H1 (cell line): ENCODE data around the gene PAQR4. TPM values are rescaled to one million over a fixed set of nuclear protein-coding genes. Genes with fewer than 3 reads are reported as not detected.

Source experiments
- BCL11A ChIP-seq, 2 experiments: IDR thresholded peaks; one replicate each; pipeline ENCODE4 v1.6.1; 2011; ENCODE audit warnings: low read depth in 2 of 2, low read length in 2 of 2, mild to moderate bottlenecking in 2 of 2
- BRCA1 ChIP-seq: IDR thresholded peaks from 2 replicates; pipeline ENCODE4 v1.6.1; 2012; ENCODE audit warnings: low read depth, low read length, improper control_type of control experiment
- CBX8 ChIP-seq: fragments of 300-800, 300-1000 bp; sonication (generic); IDR thresholded peaks from 2 replicates; pipeline ENCODE4 v1.7.1; 2016; ENCODE audit warnings: low read depth, low read length, borderline replicate concordance
- CREB1 ChIP-seq: IDR thresholded peaks from 2 replicates; pipeline ENCODE4 v1.6.1; 2012; ENCODE audit warnings: inconsistent platforms
- GTF2F1 ChIP-seq: IDR thresholded peaks from 2 replicates; pipeline ENCODE4 v1.6.1; 2012; ENCODE audit warnings: low read depth, low read length, improper control_type of control experiment, borderline replicate concordance
- POLR2AphosphoS5 ChIP-seq: IDR thresholded peaks from 2 replicates; pipeline ENCODE4 v1.6.1; 2011; ENCODE audit warnings: low read depth, low read length
- POU5F1 ChIP-seq: IDR thresholded peaks from 2 replicates; pipeline ENCODE4 v1.6.1; 2011; ENCODE audit warnings: low read depth, mild to moderate bottlenecking, low read length, moderate library complexity
- RAD21 ChIP-seq, 2 experiments: IDR thresholded peaks in 1 of 2; conservative IDR thresholded peaks in 1 of 2; 2 replicates each; pipeline ENCODE4 v1.6.1; 2011; ENCODE audit warnings: low read depth in 2 of 2, low read length in 2 of 2, improper control_type of control experiment in 1 of 2, inconsistent platforms in 1 of 2, mild to moderate bottlenecking in 1 of 2, moderate library complexity in 1 of 2
- RFX5 ChIP-seq: IDR thresholded peaks from 2 replicates; pipeline ENCODE4 v1.6.1; 2011; ENCODE audit warnings: low read depth, low read length, improper control_type of control experiment, borderline replicate concordance
- RXRA ChIP-seq: IDR thresholded peaks from 2 replicates; pipeline ENCODE4 v1.6.1; 2011; ENCODE audit warnings: low read depth, mild to moderate bottlenecking, low read length, moderate library complexity; ENCODE audit not compliant: insufficient read depth
- SIRT6 ChIP-seq: IDR thresholded peaks from one replicate; pipeline ENCODE4 v1.7.1; 2012; ENCODE audit warnings: low read length, inconsistent platforms
- SP4 ChIP-seq: IDR thresholded peaks from 2 replicates; pipeline ENCODE4 v1.6.1; 2012; ENCODE audit warnings: low read length, inconsistent platforms
- TAF7 ChIP-seq: optimal IDR thresholded peaks from 2 replicates; pipeline ENCODE3; 2011; ENCODE audit warnings: low read depth, mild to moderate bottlenecking, inconsistent platforms, low read length, moderate library complexity, borderline replicate concordance
- TCF12 ChIP-seq: IDR thresholded peaks from 2 replicates; pipeline ENCODE4 v1.6.1; 2011; ENCODE audit warnings: low read depth, mild to moderate bottlenecking, low read length
- TEAD4 ChIP-seq: IDR thresholded peaks from 2 replicates; pipeline ENCODE4 v1.6.1; 2012; ENCODE audit warnings: low read depth, low read length, inconsistent platforms, mixed read lengths
- polyA plus RNA-seq, 7 experiments: library from polyadenylated mRNA; depleted of rRNA in 3 of 7; stranded (reverse) in 5 of 7; unstranded in 2 of 7; fragments of >200 nt in 5 of 7; fragments of 200-250 nt in 2 of 7; gene quantifications; 1 replicate in 5 of 7; 2 replicates in 1 of 7; 4 replicates in 1 of 7; pipeline versions ENCODE4 v1.2.1 to v1.2.3, GENCODE V29; 2011 to 2013; ENCODE audit warnings: missing spikeins in 2 of 7, mixed read lengths in 2 of 7
- total RNA-seq: library from RNA; stranded (reverse); fragmentation: NEBNext Ultra II Directional; extraction: Animal tissue kit (Norgen Biotek cat#: 25700); gene quantifications from 2 replicates; pipeline ENCODE4 v1.2.1, GENCODE V29; 2021
- TF ChIP-seq, protein P1 (sequence below): IDR thresholded peaks from 2 replicates; pipeline ENCODE4 v1.6.1; 2012; ENCODE audit warnings: inconsistent platforms
- TF ChIP-seq, protein P2 (sequence below): IDR thresholded peaks from 2 replicates; pipeline ENCODE4 v1.6.1; 2012; ENCODE audit warnings: low read length, inconsistent platforms

PAQR4 gene
- total and polyA plus RNA-seq, 2 of the 8 experiments (the other 6 are each of a cell fraction or from before 2014, with no cell fraction given): 28.2 to 34.6 TPM

DNA sequence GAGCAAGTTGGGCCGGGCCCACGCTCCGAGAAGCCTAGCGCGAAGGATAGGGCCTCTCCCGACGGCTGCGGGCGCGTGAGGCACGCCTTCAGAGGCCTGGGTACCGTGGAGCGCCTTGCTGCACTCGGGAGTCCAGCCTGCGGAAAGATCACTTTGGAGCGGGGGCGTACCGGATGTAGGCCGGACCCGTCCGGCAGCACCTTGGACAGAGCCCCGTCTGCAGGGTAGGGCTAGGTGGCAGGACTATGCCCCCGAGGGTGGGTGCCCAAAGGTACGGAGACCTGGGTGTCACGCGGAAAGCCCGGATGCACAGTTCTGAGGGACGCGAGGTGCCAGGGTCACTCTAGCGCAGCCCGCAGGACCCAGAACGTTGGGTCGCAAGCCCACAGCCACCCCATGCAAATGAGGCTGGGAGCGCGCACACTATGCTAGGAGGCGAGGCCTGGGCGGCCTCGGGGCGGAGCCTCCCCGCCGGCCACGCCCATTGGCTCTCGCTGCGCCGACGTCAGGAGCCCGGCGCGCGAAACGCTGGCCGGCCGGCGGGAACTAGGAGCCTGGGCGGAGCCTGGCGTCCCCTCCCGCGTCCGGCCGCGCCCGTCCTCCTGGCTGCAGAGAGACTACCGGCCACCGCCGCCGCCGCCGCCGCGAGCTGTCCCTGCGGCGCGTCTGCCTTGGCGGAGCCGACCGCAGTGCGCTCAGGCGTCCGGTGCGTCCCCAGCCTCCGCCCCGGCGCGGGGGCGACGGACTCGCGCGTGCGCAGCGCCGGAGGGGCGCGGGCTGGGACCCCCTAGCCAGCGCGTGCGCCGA is at the start of gene PAQR4 (continued):
- TF ChIP-seq SIRT6: no peak
- TF ChIP-seq TEAD4: no peak
- TF ChIP-seq GTF2F1: no peak
- TF ChIP-seq POLR2AphosphoS5: no peak
- TF ChIP-seq, protein P1, sequence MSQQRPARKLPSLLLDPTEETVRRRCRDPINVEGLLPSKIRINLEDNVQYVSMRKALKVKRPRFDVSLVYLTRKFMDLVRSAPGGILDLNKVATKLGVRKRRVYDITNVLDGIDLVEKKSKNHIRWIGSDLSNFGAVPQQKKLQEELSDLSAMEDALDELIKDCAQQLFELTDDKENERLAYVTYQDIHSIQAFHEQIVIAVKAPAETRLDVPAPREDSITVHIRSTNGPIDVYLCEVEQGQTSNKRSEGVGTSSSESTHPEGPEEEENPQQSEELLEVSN: no peak
- TF ChIP-seq POU5F1: no peak
- TF ChIP-seq CBX8: no peak
- TF ChIP-seq RFX5: no peak
- no peak for TF ChIP-seq TAF7
- TF ChIP-seq RAD21 (IDR thresholded peaks at IDR 0.05 in 1 of 2, conservative IDR thresholded peaks at IDR 0.05 in 1 of 2; ENCODE audit: low read depth in 2 of 2, low read length in 2 of 2): no peak
- no peak; the same call in none of the 2 replicates for TF ChIP-seq SP4
- no peak for TF ChIP-seq TCF12
- TF ChIP-seq BRCA1: no peak
- 0 out of 2 replicates have a peak, but pooled peaks have one; percentile 29 for TF ChIP-seq CREB1
- no peak for TF ChIP-seq BCL11A (IDR thresholded peaks at IDR 0.05; ENCODE audit: low read depth in 2 of 2, low read length in 2 of 2)
- TF ChIP-seq RXRA: no peak
- TF ChIP-seq, protein P2, sequence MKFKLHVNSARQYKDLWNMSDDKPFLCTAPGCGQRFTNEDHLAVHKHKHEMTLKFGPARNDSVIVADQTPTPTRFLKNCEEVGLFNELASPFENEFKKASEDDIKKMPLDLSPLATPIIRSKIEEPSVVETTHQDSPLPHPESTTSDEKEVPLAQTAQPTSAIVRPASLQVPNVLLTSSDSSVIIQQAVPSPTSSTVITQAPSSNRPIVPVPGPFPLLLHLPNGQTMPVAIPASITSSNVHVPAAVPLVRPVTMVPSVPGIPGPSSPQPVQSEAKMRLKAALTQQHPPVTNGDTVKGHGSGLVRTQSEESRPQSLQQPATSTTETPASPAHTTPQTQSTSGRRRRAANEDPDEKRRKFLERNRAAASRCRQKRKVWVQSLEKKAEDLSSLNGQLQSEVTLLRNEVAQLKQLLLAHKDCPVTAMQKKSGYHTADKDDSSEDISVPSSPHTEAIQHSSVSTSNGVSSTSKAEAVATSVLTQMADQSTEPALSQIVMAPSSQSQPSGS: peak; percentile 65; the same call in 1 of the 2 replicates
